Measurements from ENCODE around the gene RELL2. TPM values are rescaled to one million over a fixed set of nuclear protein-coding genes. Genes with fewer than 3 reads are reported as not detected.
A peak's percentile ranks its signal among the peaks of the same experiment; 100 is the strongest.

The RELL2 gene
- total RNA-seq, 4 donors from 2014 or later = 2.3 to 5.4 (median 2.8) TPM

DNA sequence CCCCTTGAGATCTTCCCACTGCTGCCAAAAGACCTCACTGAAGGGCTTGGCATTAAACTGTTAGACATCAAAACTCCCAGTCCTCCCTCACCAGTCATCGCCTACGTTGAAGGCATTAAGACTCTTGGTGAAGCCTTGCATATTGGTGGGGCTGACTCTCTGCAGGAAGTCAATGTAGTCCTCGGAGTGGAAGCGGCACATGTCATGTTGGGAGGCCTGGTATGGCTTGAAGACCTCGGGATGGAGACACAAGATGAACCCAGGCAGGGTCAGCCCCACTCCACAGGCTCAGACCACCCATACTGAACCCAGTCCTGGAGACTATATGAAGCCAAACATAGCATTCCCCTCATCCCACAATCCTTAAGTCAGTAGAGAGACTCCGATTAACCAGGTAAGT, 2.1 kb upstream of the RELL2 start:
- peaks cover 11% of the 10 kb centered on the region for H3K27me3 ChIP-seq
- TF ChIP-seq EP300 (IDR thresholded peaks at IDR 0.05) = no peak
- TF ChIP-seq POLR2A (IDR thresholded peaks at IDR 0.05) = no peak
- TF ChIP-seq POLR2AphosphoS5 (IDR thresholded peaks at IDR 0.05) = no peak
- no peak for TF ChIP-seq CTCF (IDR thresholded peaks at IDR 0.05)
- peaks cover 0 to 28% of the 10 kb centered on the region in 2 donors for H3K36me3 ChIP-seq
- ATAC-seq = no peak
- no peak overlapping the region for H3K4me3 ChIP-seq
- WGBS, 2 donors (ENCODE audit: low coverage in 1 of 2) = 90 to 94% methylated on average over 4 to 6 of the region's 6 CpGs
- H3K27ac ChIP-seq = no peak overlapping the region
- peaks cover 0 to 48% (median 24%) of the 10 kb centered on the region in 3 donors for H3K4me1 ChIP-seq
- no peaks in the 10 kb centered on the region for H3K9me3 ChIP-seq

DNA sequence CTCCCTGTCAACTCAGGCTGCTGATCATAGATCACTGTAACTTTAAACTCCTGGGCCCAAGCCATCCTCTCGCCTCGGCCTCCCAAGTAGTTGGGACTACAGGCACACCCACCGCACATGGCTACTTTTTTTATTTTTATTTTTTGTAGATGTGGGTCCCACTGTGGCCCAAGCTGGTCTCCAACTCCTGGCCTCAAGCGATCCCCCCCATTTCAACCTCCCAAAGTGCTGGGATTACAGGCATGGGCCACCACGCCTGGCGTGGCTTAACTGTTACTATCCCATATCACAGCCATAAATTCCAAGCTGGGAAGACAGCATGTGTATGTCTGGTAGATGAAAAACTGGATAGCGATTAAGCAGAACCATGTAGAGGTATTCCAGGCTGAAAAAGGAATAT, 1.2 kb upstream of the RELL2 start:
- peaks cover 0 to 27% of the 10 kb centered on the region in 2 donors for H3K36me3 ChIP-seq
- peaks cover 0 to 48% (median 24%) of the 10 kb centered on the region in 3 donors for H3K4me1 ChIP-seq
- TF ChIP-seq CTCF (IDR thresholded peaks at IDR 0.05) = no peak
- TF ChIP-seq POLR2A (IDR thresholded peaks at IDR 0.05) = no peak
- TF ChIP-seq POLR2AphosphoS5 (IDR thresholded peaks at IDR 0.05) = no peak
- no peak for TF ChIP-seq EP300 (IDR thresholded peaks at IDR 0.05)
- 49 to 66% methylated on average over 5 to 6 of the region's 7 CpGs for WGBS, 2 donors (ENCODE audit: low coverage in 1 of 2)
- H3K27me3 ChIP-seq = peaks cover 11% of the 10 kb centered on the region
- H3K4me3 ChIP-seq = peak overlapping the region; percentile 68 to 81
- H3K9me3 ChIP-seq = no peaks in the 10 kb centered on the region
- ATAC-seq = no peak
- H3K27ac ChIP-seq = peak overlapping the region in 1 of 4 donors; percentile 81

GRCh38 chr5:141636106-141636412, 738 bp upstream of the RELL2 start:
- no peak for ATAC-seq
- WGBS, 2 donors (ENCODE audit: low coverage in 1 of 2) = 20% methylated on average over 1 of the region's 4 CpGs; no CpG with 5 or more reads in 1 of the 2 donors
- peak overlapping the region in 3 of 4 donors; percentile 81 for H3K27ac ChIP-seq
- H3K4me1 ChIP-seq = peaks cover 0 to 48% (median 24%) of the 10 kb centered on the region in 3 donors
- H3K4me3 ChIP-seq = peak overlapping the region; percentile 68 to 81
- TF ChIP-seq POLR2AphosphoS5 (IDR thresholded peaks at IDR 0.05) (no peak), POLR2A (IDR thresholded peaks at IDR 0.05) (no peak), EP300 (IDR thresholded peaks at IDR 0.05) (no peak), CTCF (IDR thresholded peaks at IDR 0.05) (no peak)
- H3K36me3 ChIP-seq = peaks cover 0 to 27% of the 10 kb centered on the region in 2 donors
- peaks cover 11% of the 10 kb centered on the region for H3K27me3 ChIP-seq
- H3K9me3 ChIP-seq = no peaks in the 10 kb centered on the region

- H3K36me3 ChIP-seq = peaks cover 0 to 37% of the 10 kb centered on the region in 2 donors
- H3K4me3 ChIP-seq = peak overlapping the region; percentile 68 to 81
- ATAC-seq = peak; percentile 56
- TF ChIP-seq POLR2A (IDR thresholded peaks at IDR 0.05) (no peak), CTCF (IDR thresholded peaks at IDR 0.05) (peak in 1 of 4 experiments; percentile 2)
- H3K27ac ChIP-seq = peak overlapping the region in 3 of 4 donors; percentile 81
- WGBS, 2 donors (ENCODE audit: low coverage in 1 of 2) = 0% methylated on average over 9 of the region's 63 CpGs; no CpG with 5 or more reads in 1 of the 2 donors
- peaks cover 0 to 48% (median 24%) of the 10 kb centered on the region in 3 donors for H3K4me1 ChIP-seq
- H3K27me3 ChIP-seq = peaks cover 11% of the 10 kb centered on the region
- no peaks in the 10 kb centered on the region for H3K9me3 ChIP-seq
These were observed 448 bp downstream of the RELL2 start for GRCh38 chr5:141637123-141637766.
